ENCODE results near the gene SUZ12.
"Not testable (repeated sequence)": the region's sequence is repeated elsewhere in the genome, so short reads cannot be mapped to it uniquely, and the experiment has no call there.

The SUZ12 gene

DNA sequence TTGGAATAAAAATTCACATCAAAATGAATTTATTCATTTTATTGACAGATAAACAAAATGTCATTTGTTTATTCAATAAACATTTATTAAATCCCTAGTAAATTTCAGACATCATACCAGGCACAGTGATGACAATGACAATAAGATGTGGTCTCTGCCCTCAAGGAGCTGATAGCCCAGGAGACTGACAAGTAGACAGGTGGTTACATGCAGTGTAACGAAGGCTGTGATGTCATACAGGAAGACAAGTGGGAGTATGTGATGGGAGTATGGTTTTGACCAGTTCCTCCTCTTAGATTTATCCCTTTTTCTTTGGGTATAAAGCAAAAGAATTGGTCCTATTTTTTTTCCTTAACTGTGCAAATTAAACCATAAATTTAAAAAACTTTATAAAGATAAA, 97.0 kb downstream of the SUZ12 start:
- in situ Hi-C loops (cut with HindIII; ENCODE audit: low sequenced_read_pairs) = not testable (repeated sequence)

DNA sequence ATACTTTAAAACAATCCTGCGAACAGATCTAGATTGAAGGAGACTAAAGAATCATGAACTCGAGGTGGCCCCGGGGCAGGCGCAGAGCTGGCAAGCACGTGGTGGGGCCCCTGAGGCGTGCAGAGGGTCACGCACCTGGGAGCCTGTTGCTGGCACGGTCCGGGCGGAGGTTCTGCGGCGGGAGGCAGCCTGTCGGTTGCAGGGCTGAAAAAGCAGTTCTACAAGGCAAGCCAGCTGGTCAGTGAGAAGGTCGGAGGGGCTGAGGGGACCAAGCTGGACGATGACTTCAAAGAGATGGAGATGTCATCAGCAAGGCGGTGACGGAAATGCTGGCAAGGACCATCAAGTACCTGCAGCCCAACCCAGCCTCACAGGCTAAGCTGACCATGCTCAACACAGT, 103.4 kb downstream of the SUZ12 start:
- in situ Hi-C loops (cut with HindIII; ENCODE audit: low sequenced_read_pairs) = not testable (repeated sequence)

DNA sequence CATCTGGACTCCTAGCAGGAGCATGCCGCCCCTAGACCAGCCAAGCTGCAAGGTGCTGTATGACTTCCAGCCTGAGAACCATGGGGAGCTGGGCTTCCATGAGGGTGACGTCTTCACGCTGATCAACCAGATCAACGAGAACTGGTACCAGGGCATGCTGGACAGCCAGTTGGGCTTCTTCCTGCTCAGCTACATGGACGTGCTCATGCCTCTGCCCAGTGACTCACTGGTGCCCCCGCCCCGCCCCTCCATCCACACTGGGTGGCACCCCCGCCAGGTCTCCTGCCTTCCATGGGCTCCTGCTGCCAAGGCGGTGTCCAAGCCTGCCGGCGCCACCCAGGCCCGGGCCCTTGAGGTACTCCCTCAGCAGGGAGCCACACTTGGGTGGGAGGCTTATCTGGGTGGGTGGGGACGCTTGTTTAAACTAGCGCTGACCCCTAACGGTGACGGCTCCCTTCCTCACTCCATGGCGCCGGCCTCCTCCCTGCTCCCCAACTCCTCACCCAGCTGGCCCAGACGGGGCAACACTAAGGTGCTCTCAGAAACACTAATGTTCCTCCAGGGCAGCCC, 104.6 kb downstream of the SUZ12 start:
- in situ Hi-C loops (cut with HindIII; ENCODE audit: low sequenced_read_pairs) = not testable (repeated sequence)

- in situ Hi-C loops (cut with HindIII; ENCODE audit: low sequenced_read_pairs) = not testable (repeated sequence)
Measured at GRCh38 chr17:32042266-32042665, 105.5 kb downstream of the SUZ12 start.

DNA sequence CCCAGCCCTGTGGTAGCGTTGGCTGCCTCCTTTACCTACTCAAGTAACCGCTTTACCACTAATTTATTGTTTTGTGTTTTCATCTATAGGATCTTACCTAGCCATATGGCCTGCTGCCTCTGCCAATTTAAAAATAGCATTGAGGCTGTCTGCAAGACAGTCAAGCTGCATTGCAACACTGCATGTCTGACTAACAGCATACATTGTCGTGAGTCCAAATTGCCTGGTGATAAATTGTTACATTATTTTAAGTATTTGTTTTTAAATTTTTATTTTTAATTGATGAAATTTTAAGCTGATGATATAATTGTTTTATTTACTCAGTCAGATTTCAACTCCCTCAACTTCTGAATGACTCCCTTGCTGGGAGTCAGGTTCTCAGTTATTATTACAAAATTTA, 108.8 kb downstream of the SUZ12 start:
- in situ Hi-C loops (cut with HindIII; ENCODE audit: low sequenced_read_pairs) = not testable (repeated sequence)

DNA sequence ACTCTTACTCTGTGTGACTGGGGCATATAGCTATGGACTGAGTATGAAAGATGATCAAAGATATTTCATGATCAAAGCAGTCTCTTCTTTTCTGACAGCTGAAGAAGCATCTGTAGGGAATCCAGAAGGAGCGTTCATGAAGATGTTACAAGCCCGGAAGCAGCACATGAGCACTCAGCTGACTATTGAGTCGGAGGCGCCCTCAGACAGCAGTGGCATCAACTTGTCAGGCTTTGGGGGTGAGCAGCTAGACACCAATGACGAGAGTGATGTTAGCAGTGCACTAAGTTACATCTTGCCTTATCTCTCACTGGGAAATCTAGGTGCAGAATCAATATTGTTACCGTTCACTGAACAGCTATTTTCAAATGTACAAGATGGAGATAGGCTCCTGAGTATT, 110.9 kb downstream of the SUZ12 start:
- in situ Hi-C loops (cut with HindIII; ENCODE audit: low sequenced_read_pairs) = not testable (repeated sequence)
